HepG2 (cell line): ENCODE measurements around the gene WWC2. TPM values are rescaled to one million over a fixed set of nuclear protein-coding genes. Genes with fewer than 3 reads are reported as not detected.

ENCODE experiments used
- ATAC-seq: fragments of 200-7000 bp; cut with Tn5 transposase; 3 replicates; pipeline ENCODE4 v1.9.1; 2020; ENCODE audit warnings: mild to moderate bottlenecking, moderate library complexity
- BruUV-seq: library from RNA; stranded (reverse); fragments of 400-500 nt; replicated peaks from 2 replicates; lab custom pipeline; 2021; lab: Mats Ljungman, UMichigan
- CTCF ChIA-PET: fragments of 300-600 bp; formaldehyde crosslinking; extraction: SDS; loops from one replicate; lab custom pipeline; 2021; ENCODE audit warnings: low total read pairs, inconsistent platforms, low intra/inter-chr PET ratio; lab: Yijun Ruan, JAX
- POLR2A ChIA-PET: fragments of 350-600 bp; sonication (Branson Sonifier 250); formaldehyde crosslinking; loops from one replicate; lab custom pipeline; 2020; ENCODE audit warnings: antibody characterized with exemption, inconsistent platforms; lab: Yijun Ruan, JAX
- DNase-seq: peaks from one replicate; pipeline ENCODE4 v3.0.0-alpha.2; 2015; ENCODE audit warnings: low spot score
- FAIRE-seq: peaks from 3 replicates; lab custom pipeline; 2011; peaks lifted over from hg19 to GRCh38; lab: Jason Lieb, UNC
- H2AFZ ChIP-seq: one replicate; pipeline ENCODE4 v1.6.1; 2011; ENCODE audit warnings: low read length, inconsistent platforms
- H3K27ac ChIP-seq: fragments of 300-600 bp; 3 replicates; pipeline ENCODE4 v1.8.0; 2011; ENCODE audit warnings: mixed run types, mild to moderate bottlenecking, mixed read lengths, low read length, inconsistent platforms; ENCODE audit not compliant: insufficient read depth; ENCODE audit errors: extremely low read length
- H3K27me3 ChIP-seq, 2 experiments: fragments of 200-600 bp in 1 of 2; 2 replicates in 1 of 2; 3 replicates in 1 of 2; pipeline versions ENCODE4 v1.6.0 to v1.8.0; 2011; ENCODE audit warnings: low read length in 2 of 2, mild to moderate bottlenecking in 2 of 2, moderate library complexity in 2 of 2, inconsistent platforms in 1 of 2; ENCODE audit not compliant: insufficient read depth in 2 of 2, control insufficient read depth in 1 of 2
- H3K36me3 ChIP-seq, 2 experiments: fragments of 200-600 bp in 1 of 2; replicated peaks in 1 of 2; 2 replicates in 1 of 2; 3 replicates in 1 of 2; pipeline versions ENCODE4 v1.5.1 to v1.8.0; 2011; ENCODE audit warnings: low read length in 2 of 2, inconsistent platforms in 1 of 2; ENCODE audit not compliant: insufficient read depth in 2 of 2, control insufficient read depth in 1 of 2
- H3K4me1 ChIP-seq: 2 replicates; pipeline ENCODE4 v1.5.1; 2012; ENCODE audit warnings: low read length, inconsistent platforms; ENCODE audit not compliant: insufficient read depth
- H3K4me2 ChIP-seq: 2 replicates; pipeline ENCODE4 v1.6.0; 2011; ENCODE audit warnings: low read depth, low read length, inconsistent platforms
- H3K4me3 ChIP-seq, 3 experiments: fragments of 200-600 bp in 1 of 3; sonication (generic), shearing (Covaris generic) in 1 of 3; replicated peaks in 1 of 3; 2 replicates each; pipeline ENCODE4 v1.5.1; 2011 to 2016; ENCODE audit warnings: low read length in 3 of 3, inconsistent platforms in 2 of 3, low read depth in 2 of 3, mild to moderate bottlenecking in 2 of 3, control low read depth in 1 of 3, mixed read lengths in 1 of 3; ENCODE audit not compliant: insufficient read depth in 1 of 3
- H3K79me2 ChIP-seq: one replicate; pipeline ENCODE4 v1.6.1; 2011; ENCODE audit warnings: low read length, inconsistent platforms; ENCODE audit not compliant: insufficient read depth
- H3K9ac ChIP-seq: 2 replicates; pipeline ENCODE4 v1.6.0; 2011; ENCODE audit warnings: mild to moderate bottlenecking, low read depth, low read length, inconsistent platforms; ENCODE audit not compliant: insufficient read depth
- H3K9me3 ChIP-seq: 2 replicates; pipeline ENCODE4 v1.5.1; 2012; ENCODE audit warnings: mild to moderate bottlenecking, low read length
- H4K20me1 ChIP-seq: 2 replicates; pipeline ENCODE4 v1.6.0; 2011; ENCODE audit warnings: inconsistent platforms, mild to moderate bottlenecking, low read length, moderate library complexity; ENCODE audit not compliant: insufficient read depth
- MTA3 ChIP-seq: sonication (generic); formaldehyde crosslinking; IDR thresholded peaks from 2 replicates; pipeline ENCODE4 v1.4.0; 2020; ENCODE audit warnings: missing genetic modification reagents
- MYC ChIP-seq: sonication (generic); formaldehyde crosslinking; IDR thresholded peaks from 2 replicates; pipeline ENCODE4 v1.9.0; 2021; ENCODE audit warnings: missing genetic modification reagents, borderline replicate concordance
- RFXAP ChIP-seq: sonication (generic); formaldehyde crosslinking; IDR thresholded peaks from 2 replicates; pipeline ENCODE4 v1.4.0; 2020; ENCODE audit warnings: missing genetic modification reagents, borderline replicate concordance
- THAP8 ChIP-seq: sonication (generic); formaldehyde crosslinking; IDR thresholded peaks from 2 replicates; pipeline ENCODE4 v1.5.1; 2020; ENCODE audit warnings: missing genetic modification reagents, mild to moderate bottlenecking, borderline replicate concordance
- ZFP82 ChIP-seq: sonication (generic); formaldehyde crosslinking; IDR thresholded peaks from 2 replicates; pipeline ENCODE4 v1.5.1; 2020; ENCODE audit warnings: mild to moderate bottlenecking, missing genetic modification reagents, borderline replicate concordance
- ZNF12 ChIP-seq: sonication (generic); formaldehyde crosslinking; IDR thresholded peaks from 2 replicates; pipeline ENCODE4 v1.5.0; 2020; ENCODE audit warnings: missing genetic modification reagents
- ZNF292 ChIP-seq: sonication (generic); formaldehyde crosslinking; IDR thresholded peaks from 2 replicates; pipeline ENCODE4 v1.8.1; 2022; ENCODE audit warnings: mild to moderate bottlenecking, low read depth, missing genetic modification reagents, borderline replicate concordance
- ZNF776 ChIP-seq: sonication (generic); formaldehyde crosslinking; IDR thresholded peaks from 2 replicates; pipeline ENCODE4 v1.4.0; 2020; ENCODE audit warnings: mild to moderate bottlenecking, missing genetic modification reagents
- ZSCAN25 ChIP-seq: sonication (generic); formaldehyde crosslinking; IDR thresholded peaks from 2 replicates; pipeline ENCODE4 v1.8.0; 2022; ENCODE audit warnings: mild to moderate bottlenecking, missing genetic modification reagents
- in situ Hi-C: cut with HindIII; loops from 2 replicates; pipeline ENCODE4 v1.10.0; 2017; ENCODE audit warnings: low pct_unique_long_range_greater_than_20kb; ENCODE audit not compliant: extremely low pct_ligation_motif_present
- intact Hi-C: fragments of 100-400 bp; cut with micrococcal nuclease; formaldehyde crosslinking; loops from one replicate; pipeline ENCODE4 v1.10.0; 2022; ENCODE audit not compliant: unreplicated experiment
- polyA plus RNA-seq, 8 experiments: library from polyadenylated mRNA; depleted of rRNA in 3 of 8; stranded (reverse) in 7 of 8; unstranded in 1 of 8; fragments of >200 nt; fragmentation: Illumina TruSeq in 4 of 8; extraction: Trizol in 4 of 8; gene quantifications; 2 replicates each; pipeline versions ENCODE4 v1.2.1 to v1.2.3, GENCODE V29; 2011 to 2016; ENCODE audit warnings: low read depth in 4 of 8, missing spikeins in 1 of 8, mixed read lengths in 1 of 8; ENCODE audit not compliant: insufficient read depth in 1 of 8
- total RNA-seq, 5 experiments: library from RNA; depleted of rRNA; stranded (reverse); fragments of >200 nt; fragmentation: Illumina TruSeq; extraction: Trizol; gene quantifications; 2 replicates each; pipeline ENCODE4 v1.2.3, GENCODE V29; 2016; ENCODE audit warnings: low read depth in 1 of 5

Gene WWC2
- total and polyA plus RNA-seq, 2 of the 13 experiments (the other 11 are each of a cell fraction or from before 2014, with no cell fraction given) = 40.0 to 50.1 TPM

- Histone ChIP-seq H3K27ac (no peak overlapping the region), H3K27me3 (no peaks in the 10 kb centered on the region), H3K4me3 (no peak overlapping the region), H3K79me2 (no peaks in the 10 kb centered on the region), H4K20me1 (no peaks in the 10 kb centered on the region), H2AFZ (no peak overlapping the region), H3K9ac (no peak overlapping the region), H3K4me1 (no peaks in the 10 kb centered on the region), H3K9me3 (no peaks in the 10 kb centered on the region), H3K36me3 (peaks cover 5 to 28% of the 10 kb centered on the region in 2 experiments; a peak in 4 of 5 replicates), H3K4me2 (no peak overlapping the region)
- ChIA-PET CTCF (no interaction called here), POLR2A (no interaction called here)
- intact Hi-C loops = no loop called here
- in situ Hi-C loops = no loop called here
- no peak for FAIRE-seq
- no peak for DNase-seq
- no TSS peak for BruUV-seq
- ATAC-seq = no peak
- no peak for TF ChIP-seq MYC (CRISPR knock-in tag)
- TF ChIP-seq ZNF12 (CRISPR knock-in tag) = no peak
- no peak for TF ChIP-seq ZSCAN25 (CRISPR knock-in tag)
- TF ChIP-seq MTA3 = no peak
- TF ChIP-seq ZNF776 (CRISPR knock-in tag) = no peak
- TF ChIP-seq ZNF292 = no peak
- TF ChIP-seq RFXAP (CRISPR knock-in tag) = no peak
- no peak for TF ChIP-seq ZFP82
- TF ChIP-seq THAP8 (CRISPR knock-in tag) = no peak
Measured at GRCh38 chr4:183229397-183229796, 130.3 kb downstream of the WWC2 start.
